ENCODE data around the gene NUDT22.
A peak's percentile ranks its signal among the peaks of the same experiment; 100 is the strongest.

Gene NUDT22

DNA sequence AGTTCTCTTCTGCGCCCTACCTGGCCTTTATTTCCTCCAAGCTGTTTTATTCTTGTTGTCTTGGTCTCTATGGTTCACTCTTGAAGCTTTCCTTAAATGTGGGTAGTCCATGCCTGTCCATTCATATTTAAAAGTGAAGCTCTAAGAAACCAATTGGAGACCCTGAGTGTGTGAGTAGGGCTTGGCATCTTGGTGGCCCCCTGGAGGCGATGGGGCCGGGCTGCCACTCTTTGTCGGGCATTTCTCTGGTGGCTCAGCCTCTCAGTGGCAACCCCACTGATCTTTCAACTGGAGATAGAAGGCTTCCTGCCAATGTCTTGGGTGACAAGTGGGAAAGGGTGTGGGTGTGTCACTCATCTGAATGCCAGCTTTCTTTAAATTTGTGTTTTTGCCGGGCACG is 9.2 kb upstream of the NUDT22 start:
- no peak for TF ChIP-seq SUZ12 (IDR thresholded peaks at IDR 0.05; ENCODE audit: extremely low read depth, insufficient read depth, insufficient read length)
- Histone ChIP-seq H3K4me3 (ENCODE audit: insufficient read length, low read depth) (no peak overlapping the region), H3K9me3 (ENCODE audit: insufficient read depth, low read length) (no peaks in the 10 kb centered on the region), H3K27me3 (ENCODE audit: insufficient read depth, insufficient read length) (no peaks in the 10 kb centered on the region), H3K4me1 (ENCODE audit: insufficient read depth, insufficient read length) (no peaks in the 10 kb centered on the region), H3K36me3 (ENCODE audit: insufficient read depth, insufficient read length, low read length) (peaks cover 38% of the 10 kb centered on the region), H3K9ac (ENCODE audit: insufficient read length, low read depth) (no peak overlapping the region)
- no peak for DNase-seq (ENCODE audit: low read depth, low spot score)

DNA sequence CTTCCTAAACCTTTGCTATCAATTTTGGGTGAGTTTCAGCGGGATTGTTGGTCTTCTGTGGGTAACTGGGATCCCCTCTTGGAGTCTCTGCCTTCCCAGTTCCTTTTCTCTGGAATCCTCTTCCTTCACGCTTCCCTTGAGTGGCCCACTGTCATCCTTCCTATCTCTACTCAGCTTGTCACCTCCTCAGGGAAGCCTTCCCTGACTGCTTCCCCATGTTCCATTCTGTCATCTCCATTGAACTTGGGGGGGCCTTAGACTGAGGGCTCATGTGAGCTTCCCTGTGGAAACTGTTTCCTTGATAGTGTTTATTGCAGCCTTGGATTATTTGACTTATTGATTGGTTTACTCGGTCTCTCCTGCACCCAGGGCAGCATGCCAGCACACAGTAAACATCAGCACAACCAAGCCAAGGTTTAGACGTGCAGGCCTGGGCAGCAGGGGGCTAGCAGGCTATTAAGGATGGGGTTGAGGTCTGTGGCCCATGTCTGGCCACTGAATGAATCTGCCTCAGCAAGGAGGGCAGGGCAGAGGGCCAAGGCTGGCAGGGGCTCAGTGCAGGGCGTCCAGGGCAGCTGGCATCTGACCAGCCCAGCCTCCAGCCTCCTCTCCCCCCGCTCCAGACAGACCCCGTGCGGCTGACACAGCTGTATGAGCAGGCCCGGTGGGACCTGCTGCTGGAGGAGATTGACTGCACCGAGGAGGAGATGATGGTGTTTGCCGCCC is 7.3 kb upstream of the NUDT22 start:
- no peak for DNase-seq (ENCODE audit: low read depth, low spot score)
- TF ChIP-seq ZNF274 (IDR thresholded peaks at IDR 0.05; ENCODE audit: low read depth, low read length): no peak
- TF ChIP-seq SUZ12 (IDR thresholded peaks at IDR 0.05; ENCODE audit: extremely low read depth, insufficient read depth, insufficient read length): no peak
- TF ChIP-seq YY1 (IDR thresholded peaks at IDR 0.05; ENCODE audit: insufficient read depth, insufficient read length): no peak
- Histone ChIP-seq H3K4me3 (ENCODE audit: insufficient read length, low read depth) (no peak overlapping the region), H3K27me3 (ENCODE audit: insufficient read depth, insufficient read length) (no peaks in the 10 kb centered on the region), H3K9me3 (ENCODE audit: insufficient read depth, low read length) (no peaks in the 10 kb centered on the region), H3K9ac (ENCODE audit: insufficient read length, low read depth) (no peak overlapping the region), H3K4me1 (ENCODE audit: insufficient read depth, insufficient read length) (peaks cover 3% of the 10 kb centered on the region), H3K36me3 (ENCODE audit: insufficient read depth, insufficient read length, low read length) (peaks cover 43% of the 10 kb centered on the region)

DNA sequence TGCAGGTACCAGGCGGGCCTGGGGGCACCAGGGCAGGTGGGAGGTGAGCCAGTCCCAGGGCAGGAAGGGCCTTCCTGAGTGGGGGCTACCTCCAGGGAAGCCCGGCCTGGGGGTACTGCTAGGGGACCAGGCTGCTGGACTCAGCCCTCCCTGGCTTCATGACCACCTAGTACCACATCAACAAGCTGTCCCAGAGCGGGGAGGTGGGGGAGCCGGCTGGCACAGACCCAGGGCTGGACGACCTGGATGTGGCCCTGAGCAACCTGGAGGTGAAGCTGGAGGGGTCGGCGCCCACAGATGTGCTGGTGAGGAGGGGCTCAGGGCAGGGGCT is 6.8 kb upstream of the NUDT22 start:
- Histone ChIP-seq H3K36me3 (ENCODE audit: insufficient read depth, insufficient read length, low read length) (peaks cover 48% of the 10 kb centered on the region), H3K9me3 (ENCODE audit: insufficient read depth, low read length) (no peaks in the 10 kb centered on the region), H3K4me1 (ENCODE audit: insufficient read depth, insufficient read length) (peaks cover 3% of the 10 kb centered on the region), H3K9ac (ENCODE audit: insufficient read length, low read depth) (no peak overlapping the region), H3K27me3 (ENCODE audit: insufficient read depth, insufficient read length) (no peaks in the 10 kb centered on the region), H3K4me3 (ENCODE audit: insufficient read length, low read depth) (no peak overlapping the region)
- TF ChIP-seq SUZ12 (IDR thresholded peaks at IDR 0.05; ENCODE audit: extremely low read depth, insufficient read depth, insufficient read length) (no peak), ZNF274 (IDR thresholded peaks at IDR 0.05; ENCODE audit: low read depth, low read length) (no peak), YY1 (IDR thresholded peaks at IDR 0.05; ENCODE audit: insufficient read depth, insufficient read length) (no peak)
- DNase-seq (ENCODE audit: low read depth, low spot score): no peak

DNA sequence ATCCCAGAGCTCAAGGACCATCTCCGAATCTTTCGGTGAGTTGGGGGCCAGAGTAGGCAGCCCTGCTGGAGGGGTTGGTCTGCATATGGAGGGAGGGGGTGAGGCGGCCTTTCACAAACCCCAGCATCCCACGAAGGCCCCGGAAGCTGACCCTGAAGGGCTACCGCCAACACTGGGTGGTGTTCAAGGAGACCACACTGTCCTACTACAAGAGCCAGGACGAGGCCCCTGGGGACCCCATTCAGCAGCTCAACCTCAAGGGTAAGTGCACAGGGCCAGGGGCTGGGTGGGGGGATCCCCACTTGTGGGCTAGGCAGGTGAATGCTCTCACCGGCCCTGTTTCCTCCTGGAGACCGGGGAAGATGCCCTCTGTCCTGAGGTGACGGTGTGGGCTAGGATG is 6.3 kb upstream of the NUDT22 start:
- no peak overlapping the region for H3K4me3 ChIP-seq (ENCODE audit: insufficient read length, low read depth)
- peaks cover 7% of the 10 kb centered on the region for H3K4me1 ChIP-seq (ENCODE audit: insufficient read depth, insufficient read length)
- H3K9me3 ChIP-seq (ENCODE audit: insufficient read depth, low read length): no peaks in the 10 kb centered on the region
- no peak overlapping the region for H3K9ac ChIP-seq (ENCODE audit: insufficient read length, low read depth)
- peaks cover 52% of the 10 kb centered on the region for H3K36me3 ChIP-seq (ENCODE audit: insufficient read depth, insufficient read length, low read length)
- no peak for DNase-seq (ENCODE audit: low read depth, low spot score)
- H3K27me3 ChIP-seq (ENCODE audit: insufficient read depth, insufficient read length): no peaks in the 10 kb centered on the region
- TF ChIP-seq YY1 (IDR thresholded peaks at IDR 0.05; ENCODE audit: insufficient read depth, insufficient read length) (no peak), SUZ12 (IDR thresholded peaks at IDR 0.05; ENCODE audit: extremely low read depth, insufficient read depth, insufficient read length) (no peak), ZNF274 (IDR thresholded peaks at IDR 0.05; ENCODE audit: low read depth, low read length) (no peak)

DNA sequence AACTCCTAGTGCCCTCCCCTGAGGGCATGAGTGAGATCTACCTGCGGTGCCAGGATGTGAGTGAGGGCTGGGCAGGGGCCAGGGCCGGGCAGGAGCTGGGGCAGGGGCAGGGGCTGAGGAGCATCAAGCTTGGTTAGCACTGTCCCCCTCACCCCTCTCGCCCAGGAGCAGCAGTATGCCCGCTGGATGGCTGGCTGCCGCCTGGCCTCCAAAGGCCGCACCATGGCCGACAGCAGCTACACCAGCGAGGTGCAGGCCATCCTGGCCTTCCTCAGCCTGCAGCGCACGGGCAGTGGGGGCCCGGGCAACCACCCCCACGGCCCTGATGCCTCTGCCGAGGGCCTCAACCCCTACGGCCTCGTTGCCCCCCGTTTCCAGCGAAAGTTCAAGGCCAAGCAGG is 5.8 kb upstream of the NUDT22 start:
- TF ChIP-seq YY1 (IDR thresholded peaks at IDR 0.05; ENCODE audit: insufficient read depth, insufficient read length) (no peak), ZNF274 (IDR thresholded peaks at IDR 0.05; ENCODE audit: low read depth, low read length) (no peak), SUZ12 (IDR thresholded peaks at IDR 0.05; ENCODE audit: extremely low read depth, insufficient read depth, insufficient read length) (no peak)
- no peaks in the 10 kb centered on the region for H3K9me3 ChIP-seq (ENCODE audit: insufficient read depth, low read length)
- peaks cover 56% of the 10 kb centered on the region for H3K36me3 ChIP-seq (ENCODE audit: insufficient read depth, insufficient read length, low read length)
- DNase-seq (ENCODE audit: low read depth, low spot score): no peak
- H3K4me1 ChIP-seq (ENCODE audit: insufficient read depth, insufficient read length): peaks cover 10% of the 10 kb centered on the region
- H3K27me3 ChIP-seq (ENCODE audit: insufficient read depth, insufficient read length): no peaks in the 10 kb centered on the region
- no peak overlapping the region for H3K9ac ChIP-seq (ENCODE audit: insufficient read length, low read depth)
- no peak overlapping the region for H3K4me3 ChIP-seq (ENCODE audit: insufficient read length, low read depth)

DNA sequence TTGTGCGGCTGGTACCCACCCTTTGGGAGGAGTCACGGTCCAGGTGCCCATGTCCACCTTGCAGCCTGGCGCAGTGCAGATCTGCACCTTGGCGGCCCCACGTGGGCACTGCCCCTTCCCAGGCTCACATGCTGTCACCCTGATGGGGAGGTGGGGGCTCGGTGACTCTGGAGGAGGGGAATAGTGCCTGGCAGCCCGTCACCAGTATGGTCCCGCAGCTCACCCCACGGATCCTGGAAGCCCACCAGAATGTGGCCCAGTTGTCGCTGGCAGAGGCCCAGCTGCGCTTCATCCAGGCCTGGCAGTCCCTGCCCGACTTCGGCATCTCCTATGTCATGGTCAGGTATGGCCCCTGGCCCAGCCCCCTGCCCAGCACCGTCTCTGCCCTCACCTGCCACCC is 5.3 kb upstream of the NUDT22 start:
- H3K9ac ChIP-seq (ENCODE audit: insufficient read length, low read depth): peak overlapping the region; percentile 4
- H3K4me1 ChIP-seq (ENCODE audit: insufficient read depth, insufficient read length): peaks cover 15% of the 10 kb centered on the region
- no peak for DNase-seq (ENCODE audit: low read depth, low spot score)
- H3K4me3 ChIP-seq (ENCODE audit: insufficient read length, low read depth): no peak overlapping the region
- no peaks in the 10 kb centered on the region for H3K27me3 ChIP-seq (ENCODE audit: insufficient read depth, insufficient read length)
- peaks cover 54% of the 10 kb centered on the region for H3K36me3 ChIP-seq (ENCODE audit: insufficient read depth, insufficient read length, low read length)
- TF ChIP-seq SUZ12 (IDR thresholded peaks at IDR 0.05; ENCODE audit: extremely low read depth, insufficient read depth, insufficient read length) (no peak), YY1 (IDR thresholded peaks at IDR 0.05; ENCODE audit: insufficient read depth, insufficient read length) (no peak), ZNF274 (IDR thresholded peaks at IDR 0.05; ENCODE audit: low read depth, low read length) (no peak)
- no peaks in the 10 kb centered on the region for H3K9me3 ChIP-seq (ENCODE audit: insufficient read depth, low read length)

DNA sequence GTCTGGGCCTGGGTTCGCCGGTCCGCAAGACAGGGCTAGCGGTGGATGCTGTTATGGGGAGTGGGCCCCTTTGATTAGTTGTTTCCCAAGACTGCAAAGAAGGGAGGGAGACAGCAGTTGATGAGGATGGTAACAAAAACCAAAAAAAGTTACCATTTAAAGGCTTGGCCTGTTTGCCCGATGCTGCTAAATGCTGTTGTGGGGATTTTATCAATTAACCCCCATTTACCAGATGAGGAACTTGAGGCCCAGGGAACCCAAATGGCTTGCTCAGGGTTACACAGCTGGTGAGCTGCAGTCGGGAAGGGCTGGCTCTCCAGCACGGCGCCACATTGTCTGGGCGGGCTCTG is 3.4 kb upstream of the NUDT22 start:
- DNase-seq (ENCODE audit: low read depth, low spot score): no peak
- TF ChIP-seq ZNF274 (IDR thresholded peaks at IDR 0.05; ENCODE audit: low read depth, low read length) (no peak), SUZ12 (IDR thresholded peaks at IDR 0.05; ENCODE audit: extremely low read depth, insufficient read depth, insufficient read length) (no peak), YY1 (IDR thresholded peaks at IDR 0.05; ENCODE audit: insufficient read depth, insufficient read length) (no peak)

More for the DNA sequence above, 3.4 kb upstream of the NUDT22 start:
- Histone ChIP-seq H3K36me3 (ENCODE audit: insufficient read depth, insufficient read length, low read length) (peaks cover 54% of the 10 kb centered on the region), H3K9ac (ENCODE audit: insufficient read length, low read depth) (no peak overlapping the region), H3K4me3 (ENCODE audit: insufficient read length, low read depth) (no peak overlapping the region), H3K4me1 (ENCODE audit: insufficient read depth, insufficient read length) (peaks cover 26% of the 10 kb centered on the region), H3K9me3 (ENCODE audit: insufficient read depth, low read length) (no peaks in the 10 kb centered on the region), H3K27me3 (ENCODE audit: insufficient read depth, insufficient read length) (no peaks in the 10 kb centered on the region)

All from NT2/D1 (cell line).